Activated CD8-positive, alpha-beta memory T cell treated with anti-CD3 and anti-CD28 coated beads for 1 hour (primary cell): ENCODE measurements around the gene SPATA31D3.
"Not testable (repeated sequence)": the region's sequence is repeated elsewhere in the genome, so short reads cannot be mapped to it uniquely, and the experiment has no call there.

Source experiments
- DNase-seq, 2 donors: peaks; one replicate each; pipeline ENCODE4 v3.0.0-alpha.2; 2020; ENCODE audit warnings: low read depth in 1 of 2; ENCODE audit errors: extremely low read depth in 1 of 2

Gene SPATA31D3

DNA sequence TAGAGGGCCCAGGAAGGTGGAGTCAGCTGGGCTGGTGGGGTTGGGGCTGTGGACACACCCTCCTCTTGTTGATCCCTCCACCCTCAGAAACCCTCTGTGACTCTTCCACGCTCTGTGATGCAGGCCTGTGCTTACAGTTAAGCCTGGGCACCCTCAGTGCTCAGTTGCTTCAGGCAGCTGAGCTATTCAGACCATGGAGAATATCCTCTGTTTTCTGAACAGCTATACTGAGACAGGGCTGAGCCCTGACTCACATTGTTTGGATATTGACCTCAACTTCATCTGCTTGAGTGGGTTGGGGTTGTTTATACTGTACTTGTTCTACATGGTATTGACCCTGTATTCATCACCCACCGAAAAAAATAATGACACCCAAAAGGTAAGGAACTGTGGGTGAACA lies at the start of gene SPATA31D3:
SPATA31D3 (plus strand) TSS at position 108 of the 400 bp plus-strand sequence; CDS start at position 194, 86 bp downstream.
- DNase-seq: not testable (repeated sequence)

DNA sequence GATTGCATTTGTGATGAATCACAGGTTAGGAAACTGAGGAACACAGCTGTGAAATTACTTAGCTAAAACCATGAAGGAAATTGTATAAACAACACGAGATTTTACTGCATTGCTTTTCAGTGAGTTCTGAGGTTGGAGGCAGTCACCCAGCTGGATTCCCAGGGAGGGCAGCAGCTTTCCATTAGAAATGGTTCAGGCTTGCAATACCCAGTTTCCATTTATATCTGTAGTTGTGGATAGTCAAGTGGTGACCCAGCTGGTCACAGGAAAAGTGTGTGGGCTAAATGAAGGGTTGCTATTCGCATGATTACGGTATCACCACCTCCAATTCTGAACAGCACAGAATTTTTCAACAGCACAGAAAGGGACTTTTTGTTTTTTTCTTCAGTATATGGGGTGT lies 49.4 kb upstream of the SPATA31D3 start:
- no peak for DNase-seq

DNA sequence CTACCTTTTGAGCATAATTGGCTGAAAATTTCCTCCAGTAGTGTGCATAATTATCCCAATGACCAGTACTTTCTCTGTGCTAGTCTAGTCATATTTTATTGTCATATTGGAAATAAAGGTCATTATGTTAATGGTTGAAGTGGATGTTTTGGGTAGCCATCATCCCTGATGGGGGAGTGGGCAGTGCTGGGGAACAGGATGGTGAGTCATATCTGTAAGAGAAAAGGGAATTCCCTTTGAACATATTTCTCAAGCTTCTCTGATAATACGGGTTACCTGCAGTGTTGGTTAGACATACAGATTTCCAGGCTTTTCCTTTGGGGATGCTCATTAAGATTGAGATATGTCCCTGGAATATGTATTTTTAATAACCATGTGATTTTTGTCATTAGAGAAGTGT lies 48.4 kb upstream of the SPATA31D3 start:
- DNase-seq: no peak

DNA sequence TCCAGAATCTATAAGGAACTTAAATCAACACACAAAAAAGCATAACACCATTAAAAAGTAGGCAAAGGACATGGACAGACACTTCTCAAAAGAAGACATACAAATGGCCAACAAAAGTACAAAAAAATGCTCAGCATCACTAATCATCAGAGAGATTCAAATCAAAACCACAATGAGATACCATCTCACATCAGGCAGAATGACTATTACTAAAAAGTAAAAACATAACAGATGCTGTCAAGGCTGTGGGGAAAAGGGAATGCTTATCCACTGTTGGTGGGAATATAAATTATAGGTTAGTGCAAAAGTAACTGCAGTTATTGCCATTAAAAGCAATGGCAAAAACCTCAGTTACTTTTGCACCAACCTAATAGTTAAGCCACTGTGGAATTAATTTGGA lies 47.2 kb upstream of the SPATA31D3 start:
- no peak for DNase-seq

DNA sequence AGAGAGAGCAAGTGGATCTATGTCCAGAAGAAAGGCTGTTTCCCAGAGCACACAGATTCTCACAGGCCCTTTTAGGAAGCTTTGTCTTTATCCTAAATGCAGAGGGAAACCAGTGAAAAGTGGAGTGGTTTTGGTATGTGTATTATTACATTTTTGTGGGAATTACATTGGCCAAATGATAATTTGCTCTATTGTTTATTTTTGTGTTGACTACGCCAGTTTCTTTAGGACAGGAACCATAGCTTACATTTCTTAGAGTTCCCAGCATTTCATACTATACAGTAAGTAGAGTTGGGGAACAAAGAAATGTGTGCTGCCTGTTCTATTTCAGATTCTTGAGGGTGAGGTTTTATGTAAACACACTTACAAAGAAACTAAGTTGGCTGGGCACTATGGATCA lies 44.4 kb upstream of the SPATA31D3 start:
- no peak for DNase-seq

DNA sequence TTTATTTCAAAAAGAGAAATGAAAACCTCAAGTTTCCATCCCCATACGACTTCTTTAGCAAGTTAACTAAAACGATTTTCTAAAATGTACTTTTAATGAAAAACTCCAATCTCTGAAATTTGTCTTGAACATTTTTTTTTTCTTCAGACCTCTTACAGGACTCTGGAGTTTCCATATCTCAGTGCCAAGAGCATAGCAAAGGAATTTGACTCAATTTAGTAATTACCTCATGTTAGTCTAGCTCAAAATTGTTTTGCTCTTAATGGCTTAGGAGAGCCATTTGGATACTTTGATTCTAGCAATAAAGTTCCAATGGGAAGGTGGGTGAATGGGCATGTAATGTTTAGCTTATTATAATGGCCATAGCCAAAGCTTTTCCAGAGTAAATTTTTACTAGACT lies 41.1 kb upstream of the SPATA31D3 start:
- no peak for DNase-seq

DNA sequence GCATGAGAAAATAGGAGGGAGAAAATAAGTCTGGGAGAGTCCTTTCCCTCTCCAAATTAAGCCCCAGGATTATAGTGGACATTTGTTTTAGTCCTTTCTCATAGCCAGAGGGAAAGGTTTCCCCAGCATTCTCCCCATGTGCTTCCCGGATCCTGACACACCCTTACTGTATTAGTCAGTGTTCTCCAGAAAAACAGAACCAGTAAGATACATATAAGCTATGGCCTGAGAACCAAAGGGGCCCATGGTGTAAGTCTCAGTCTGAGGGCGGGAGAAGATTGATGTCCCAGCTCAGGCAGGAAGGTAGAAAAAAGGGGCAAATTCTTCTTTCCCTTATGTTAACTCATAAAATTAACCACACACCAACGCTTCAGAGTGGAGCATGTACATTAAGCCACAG lies 40.7 kb upstream of the SPATA31D3 start:
- DNase-seq: no peak

DNA sequence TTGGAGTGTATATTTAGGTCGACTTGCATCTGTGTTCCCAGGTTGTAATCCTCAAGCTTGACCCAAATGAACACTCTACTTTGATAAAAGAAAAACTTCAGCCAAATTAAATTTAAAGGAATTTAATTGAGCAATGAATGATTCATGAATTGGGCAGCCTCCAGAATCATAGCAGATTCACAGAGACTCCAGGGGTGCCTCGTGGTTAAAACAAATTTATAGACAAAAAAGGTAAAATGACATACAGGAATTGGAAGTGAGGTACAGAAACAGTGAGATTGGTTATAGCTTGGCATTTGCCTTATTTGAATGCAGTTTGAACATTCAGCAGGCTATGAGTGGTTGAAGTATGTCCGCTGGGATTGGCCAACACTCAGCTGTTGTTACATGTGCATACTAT lies 36.6 kb upstream of the SPATA31D3 start:
- DNase-seq: no peak

DNA sequence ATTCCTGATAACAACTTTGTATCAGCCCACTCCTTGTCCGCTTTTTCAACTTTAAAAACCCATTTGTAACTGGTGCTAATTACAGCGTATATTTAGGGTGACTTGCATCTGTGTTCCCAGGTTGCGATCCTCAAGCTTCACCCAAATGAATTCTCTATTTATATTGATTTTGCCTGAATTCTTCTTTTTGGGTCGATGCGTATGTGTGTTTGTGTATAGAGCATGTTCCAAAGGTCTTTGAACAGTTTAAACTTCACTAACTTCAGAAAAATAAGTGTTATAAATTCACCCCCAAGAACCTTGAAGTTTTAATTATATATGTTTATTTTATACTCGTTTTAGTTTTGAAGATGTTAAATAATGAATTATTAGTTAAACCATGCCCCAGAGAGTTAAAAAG lies 31.2 kb upstream of the SPATA31D3 start:
- no peak for DNase-seq

DNA sequence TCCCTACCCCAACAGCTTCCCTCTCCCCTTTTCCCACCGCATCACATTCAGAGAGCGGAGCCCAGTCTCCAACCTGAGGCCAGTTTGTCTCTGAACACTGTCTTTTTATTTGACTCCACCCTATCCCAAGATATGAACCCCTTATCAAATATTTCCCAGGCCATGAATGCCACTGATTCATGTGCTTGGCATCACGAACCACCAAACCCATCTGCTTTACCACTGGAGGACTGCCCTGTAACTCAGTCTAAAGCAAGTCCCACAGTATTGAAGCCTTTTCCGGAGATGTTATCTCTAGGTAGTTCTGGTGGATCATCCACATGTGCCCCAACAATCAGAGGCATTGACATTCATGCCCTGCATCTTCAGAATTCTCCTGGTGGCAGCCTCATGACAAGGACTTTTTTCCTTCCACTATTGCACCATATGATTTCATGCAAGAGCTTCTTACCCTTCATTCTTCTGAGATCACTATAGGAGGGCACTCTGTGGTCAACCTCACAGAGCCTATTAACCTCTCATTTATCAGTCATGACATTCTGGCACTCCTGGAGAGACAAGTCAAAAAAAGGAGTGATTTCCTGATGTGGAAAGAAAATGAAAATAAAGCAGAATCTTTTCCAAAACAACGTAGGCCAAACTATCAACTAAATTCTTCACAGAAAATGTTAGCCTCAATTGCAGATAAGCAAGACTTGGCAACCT lies 27.3 kb upstream of the SPATA31D3 start:
- no peak for DNase-seq

DNA sequence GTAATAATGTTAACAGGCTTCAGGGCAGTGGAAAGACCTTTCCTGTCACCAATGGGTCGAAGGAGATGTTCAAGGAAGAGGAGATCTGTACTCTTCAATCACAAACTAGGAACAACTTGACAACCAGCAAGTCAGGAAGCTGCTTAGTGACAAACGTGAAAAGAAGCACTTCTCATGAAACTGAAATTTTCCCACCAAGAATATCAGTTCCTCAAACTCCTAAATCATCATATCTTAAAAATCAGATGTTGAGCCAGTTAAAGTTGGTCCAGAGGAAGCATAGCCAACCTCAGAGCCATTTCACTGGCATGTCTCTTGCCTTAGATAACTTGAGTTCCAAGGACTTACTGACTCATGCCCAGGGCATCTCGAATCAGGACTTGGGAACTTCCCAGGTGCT lies 24.8 kb upstream of the SPATA31D3 start:
- DNase-seq: not testable (repeated sequence)

DNA sequence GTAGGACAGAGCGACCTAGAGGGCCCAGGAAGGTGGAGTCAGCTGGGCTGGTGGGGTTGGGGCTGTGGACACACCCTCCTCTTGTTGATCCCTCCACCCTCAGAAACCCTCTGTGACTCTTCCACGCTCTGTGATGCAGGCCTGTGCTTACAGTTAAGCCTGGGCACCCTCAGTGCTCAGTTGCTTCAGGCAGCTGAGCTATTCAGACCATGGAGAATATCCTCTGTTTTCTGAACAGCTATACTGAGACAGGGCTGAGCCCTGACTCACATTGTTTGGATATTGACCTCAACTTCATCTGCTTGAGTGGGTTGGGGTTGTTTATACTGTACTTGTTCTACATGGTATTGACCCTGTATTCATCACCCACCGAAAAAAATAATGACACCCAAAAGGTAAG lies 15.0 kb upstream of the SPATA31D3 start, which contains the start of gene SPATA31D4:
SPATA31D4 (plus strand) TSS at position 124 of the 400 bp plus-strand sequence; CDS start at position 210, 86 bp downstream.
- DNase-seq: not testable (repeated sequence)

DNA sequence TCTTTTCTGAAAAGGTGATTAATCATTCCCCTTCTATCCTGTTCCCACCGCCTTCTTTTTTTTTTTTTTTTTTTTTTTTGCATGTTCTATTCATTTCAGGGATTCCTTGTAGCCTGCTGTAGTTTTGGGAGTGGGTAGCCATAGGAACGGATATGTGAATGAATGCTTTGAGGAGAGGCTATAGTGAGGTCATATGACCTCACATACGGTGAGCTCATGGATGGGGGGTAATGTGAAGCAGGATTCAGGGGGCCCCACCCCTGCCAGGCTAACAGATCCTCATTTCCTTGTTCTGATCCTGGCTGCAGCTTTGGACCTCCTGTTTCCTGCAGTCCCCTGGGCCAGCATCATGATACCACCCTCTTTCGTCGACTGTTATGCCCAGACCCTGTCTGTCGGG lies 13.2 kb upstream of the SPATA31D3 start:
- not testable (repeated sequence) for DNase-seq

DNA sequence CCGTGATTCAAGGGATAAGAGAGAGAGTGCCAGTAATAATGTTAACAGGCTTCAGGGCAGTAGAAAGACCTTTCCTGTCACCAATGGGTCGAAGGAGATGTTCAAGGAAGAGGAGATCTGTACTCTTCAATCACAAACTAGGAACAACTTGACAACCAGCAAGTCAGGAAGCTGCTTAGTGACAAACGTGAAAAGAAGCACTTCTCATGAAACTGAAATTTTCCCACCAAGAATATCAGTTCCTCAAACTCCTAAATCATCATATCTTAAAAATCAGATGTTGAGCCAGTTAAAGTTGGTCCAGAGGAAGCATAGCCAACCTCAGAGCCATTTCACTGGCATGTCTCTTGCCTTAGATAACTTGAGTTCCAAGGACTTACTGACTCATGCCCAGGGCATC lies 9.8 kb upstream of the SPATA31D3 start:
- not testable (repeated sequence) for DNase-seq

DNA sequence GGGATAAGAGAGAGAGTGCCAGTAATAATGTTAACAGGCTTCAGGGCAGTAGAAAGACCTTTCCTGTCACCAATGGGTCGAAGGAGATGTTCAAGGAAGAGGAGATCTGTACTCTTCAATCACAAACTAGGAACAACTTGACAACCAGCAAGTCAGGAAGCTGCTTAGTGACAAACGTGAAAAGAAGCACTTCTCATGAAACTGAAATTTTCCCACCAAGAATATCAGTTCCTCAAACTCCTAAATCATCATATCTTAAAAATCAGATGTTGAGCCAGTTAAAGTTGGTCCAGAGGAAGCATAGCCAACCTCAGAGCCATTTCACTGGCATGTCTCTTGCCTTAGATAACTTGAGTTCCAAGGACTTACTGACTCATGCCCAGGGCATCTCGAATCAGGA lies 5.3 kb downstream of the SPATA31D3 start:
- DNase-seq: not testable (repeated sequence)

DNA sequence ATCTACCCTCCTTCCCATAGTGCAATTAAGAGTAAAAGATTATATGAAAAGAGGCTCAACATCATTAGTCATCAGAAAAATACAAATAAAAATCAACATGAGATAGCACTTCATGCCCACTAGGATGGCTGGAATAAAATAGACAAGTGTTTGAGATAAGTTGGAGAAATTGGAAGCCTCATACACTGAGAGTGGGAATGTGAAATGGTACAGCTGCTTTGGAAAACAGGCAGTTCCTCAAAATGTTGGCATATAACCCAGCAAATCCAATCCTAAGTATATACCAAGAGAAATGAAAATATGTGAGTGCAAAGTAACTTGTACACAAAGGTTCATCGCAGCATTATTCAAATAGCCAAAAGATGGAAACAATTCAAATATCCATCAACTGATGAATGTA lies 9.8 kb downstream of the SPATA31D3 start:
- DNase-seq: no peak

DNA sequence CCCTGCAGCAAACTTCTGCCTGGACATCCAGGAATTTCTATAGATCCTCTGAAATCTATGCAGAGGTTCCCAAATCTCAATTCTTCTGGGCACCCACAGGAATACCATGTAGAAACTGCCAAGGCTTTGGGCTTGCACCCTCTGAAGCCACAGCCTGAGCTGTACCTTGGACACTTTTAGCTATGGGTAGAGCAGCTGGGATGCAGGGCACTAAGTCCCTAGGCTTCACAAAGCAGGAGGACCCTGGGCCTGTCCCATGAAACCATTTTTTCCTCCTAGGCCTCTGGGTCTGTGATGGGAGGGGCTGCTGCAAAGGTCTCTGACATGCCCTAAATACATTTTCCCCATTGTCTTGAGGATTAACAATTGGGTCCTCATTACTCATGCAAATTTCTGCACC lies 12.3 kb downstream of the SPATA31D3 start:
- no peak for DNase-seq

DNA sequence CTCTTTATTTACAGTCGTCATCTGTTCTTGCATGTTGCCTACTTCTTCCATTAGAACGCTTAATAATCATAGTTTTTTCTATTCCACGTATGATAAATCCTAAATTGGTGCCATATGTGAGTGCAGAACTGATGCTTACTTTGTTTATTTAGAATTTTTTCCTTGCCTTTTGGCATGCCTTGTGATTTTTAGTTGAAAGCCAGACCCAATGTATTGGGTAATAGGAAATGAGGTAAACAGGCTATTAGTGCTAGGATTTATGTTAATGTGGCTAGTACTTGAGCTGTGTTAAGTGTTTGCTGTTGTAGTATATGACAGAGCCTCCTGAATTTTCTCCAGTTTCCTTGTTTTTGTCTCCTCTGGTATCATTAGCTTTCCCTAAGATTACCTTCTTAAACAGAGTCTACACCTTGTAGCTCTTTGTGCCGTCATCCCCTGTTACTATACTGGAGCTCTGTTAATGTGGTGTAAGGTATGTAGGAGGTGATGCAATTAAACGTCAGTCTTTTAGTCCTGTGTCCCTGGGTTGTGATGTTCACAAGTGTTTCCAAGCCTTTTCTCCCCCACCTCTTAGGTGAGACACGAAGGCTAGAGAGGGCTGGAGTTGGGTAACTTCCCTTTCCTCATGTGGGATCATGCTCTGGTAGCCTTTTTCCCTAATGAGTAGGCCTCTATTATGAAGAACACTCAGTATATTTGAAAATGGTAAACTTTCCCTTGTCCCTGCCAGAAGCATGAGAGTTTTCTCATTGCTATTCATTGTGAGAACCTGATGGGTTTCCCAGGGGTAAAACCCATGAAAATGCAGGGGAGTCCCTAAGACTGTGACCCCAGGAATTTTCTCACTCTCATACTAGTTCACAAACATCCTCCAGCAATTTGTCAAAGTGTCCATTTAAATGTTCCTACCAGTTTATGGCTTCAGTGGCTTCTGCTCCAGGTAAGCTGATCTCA lies 21.2 kb downstream of the SPATA31D3 start:
- no peak for DNase-seq

DNA sequence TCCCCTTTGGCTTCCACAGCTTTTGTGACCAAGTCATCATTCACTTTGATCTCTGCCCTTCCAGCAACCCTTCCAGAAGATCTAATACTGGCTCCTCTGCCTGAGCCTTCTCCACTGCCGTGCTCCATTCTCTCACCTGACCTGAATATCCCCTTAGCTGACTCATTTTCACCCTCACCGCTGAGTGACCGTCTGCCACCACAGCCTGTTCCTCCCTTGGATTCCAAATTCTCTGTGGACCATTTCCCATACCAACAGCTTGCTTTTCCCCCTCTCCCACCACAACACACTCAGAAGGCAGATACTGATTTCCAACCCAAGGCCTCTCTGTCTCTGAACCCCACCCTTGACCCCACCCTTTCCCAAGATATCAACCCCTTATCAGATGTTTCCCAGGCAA lies 24.7 kb downstream of the SPATA31D3 start:
- no peak for DNase-seq

DNA sequence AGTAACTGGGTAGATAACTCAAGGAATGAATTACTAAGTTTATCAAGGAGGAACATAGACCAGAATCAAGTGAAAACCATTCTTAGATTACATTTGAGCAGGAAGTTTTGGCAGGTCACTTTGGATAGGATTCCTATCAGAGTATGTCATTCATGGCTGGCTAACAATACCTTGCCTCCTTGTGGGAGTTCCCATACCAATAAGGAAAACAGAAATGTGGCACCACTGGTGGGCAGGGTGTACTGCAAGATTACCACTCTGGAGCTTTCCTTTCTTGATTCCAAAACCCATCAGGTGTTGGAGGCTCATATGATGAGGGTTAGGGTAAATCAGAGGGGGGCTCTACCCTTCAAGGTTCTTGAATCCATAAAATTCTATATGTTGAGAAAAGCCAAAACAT lies 26.7 kb downstream of the SPATA31D3 start:
- DNase-seq: no peak

DNA sequence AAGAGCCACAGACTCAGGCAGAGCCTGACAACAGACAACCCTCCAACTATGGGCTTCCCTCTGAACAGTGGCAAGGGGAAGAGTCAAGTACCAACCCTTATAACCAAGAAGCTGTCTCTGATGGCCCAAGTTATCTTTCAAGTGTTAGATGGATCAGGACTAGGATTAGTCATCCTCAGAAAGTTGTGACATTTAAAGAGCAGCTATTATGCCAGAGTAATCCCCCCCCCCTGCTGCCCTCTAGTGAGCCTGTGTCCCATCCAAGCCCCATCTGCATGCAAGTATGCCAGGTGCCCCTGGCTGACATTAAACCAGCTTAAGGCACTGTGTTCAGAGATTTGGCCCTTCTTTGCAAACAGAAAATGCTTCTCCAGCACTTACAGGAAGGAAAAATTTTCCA lies 28.4 kb downstream of the SPATA31D3 start:
- DNase-seq: no peak

DNA sequence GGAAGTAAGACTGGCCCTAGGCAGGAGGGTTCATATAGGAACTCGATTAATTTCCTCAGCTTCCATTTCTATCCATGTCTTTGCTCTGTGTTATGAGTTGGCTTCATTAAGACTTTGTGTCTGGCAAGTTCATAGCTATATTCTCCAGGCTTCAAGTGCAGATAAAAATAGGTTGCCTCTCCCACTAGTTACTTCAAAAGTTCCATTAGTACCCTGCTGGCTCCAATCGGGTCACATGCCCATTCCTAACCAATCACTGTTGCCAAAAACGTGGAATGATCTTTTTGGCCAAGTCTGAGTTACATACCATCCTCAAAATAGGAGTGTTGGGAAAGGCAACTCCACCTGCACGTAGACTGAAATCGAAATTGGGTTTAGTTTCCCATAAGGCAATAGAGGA lies 31.5 kb downstream of the SPATA31D3 start:
- DNase-seq: no peak
